GM10248 (cell line): ENCODE results near the gene PKHD1.

Experiments used
- CTCF ChIA-PET: fragments of 300-600 bp; sonication (Branson Sonifier 250); formaldehyde crosslinking; extraction: SDS; loops from one replicate; lab custom pipeline; 2021; ENCODE audit warnings: antibody characterized with exemption; lab: Yijun Ruan, JAX
- POLR2A ChIA-PET: fragments of 350-650 bp; sonication (Branson Sonifier 250); formaldehyde crosslinking; extraction: SDS; loops from one replicate; lab custom pipeline; 2020; ENCODE audit warnings: antibody characterized with exemption; lab: Yijun Ruan, JAX
- DNase-seq: peaks from one replicate; pipeline ENCODE4 v3.0.0; 2012; ENCODE audit errors: extremely low spot score
- CTCF ChIP-seq: IDR thresholded peaks from 2 replicates; pipeline ENCODE4 v1.5.1; 2012; ENCODE audit warnings: mild to moderate bottlenecking, low read depth; ENCODE audit errors: extremely low read depth, missing control alignments, control extremely low read depth

PKHD1 gene

GRCh38 chr6:51743999-51744398, 343.4 kb downstream of the PKHD1 start:
- DNase-seq = no peak
- TF ChIP-seq CTCF = no peak
- CTCF ChIA-PET = interaction anchor here (1.0 to 2.7 kb wide), 2 partner anchors 10 to 23 kb away, joined by 4 to 8 read pairs; no protein-coding TSS in a partner anchor
- POLR2A ChIA-PET = no interaction called here

- CTCF ChIA-PET = interaction anchor here (1.3 kb wide), 1 partner anchor 88 kb away, joined by 3 read pairs; no protein-coding TSS in a partner anchor
- POLR2A ChIA-PET = no interaction called here
- no peak for TF ChIP-seq CTCF
- DNase-seq = no peak
Measured at GRCh38 chr6:51740658-51741057, 346.8 kb downstream of the PKHD1 start.

- ChIA-PET POLR2A (no interaction called here), CTCF (interaction anchor here (1.6 kb wide), 1 partner anchor 12 kb away, joined by 6 read pairs; no protein-coding TSS in a partner anchor)
- no peak for TF ChIP-seq CTCF
- DNase-seq = no peak
Measured at GRCh38 chr6:51738614-51739013, 348.8 kb downstream of the PKHD1 start.

GRCh38 chr6:51737580-51738360, 349.6 kb downstream of the PKHD1 start:
- ChIA-PET CTCF (interaction anchor here (1.3 to 2.2 kb wide), 3 partner anchors 13 to 16 kb away, joined by 3 to 10 read pairs (median 6); no protein-coding TSS in a partner anchor), POLR2A (no interaction called here)
- TF ChIP-seq CTCF = no peak
- DNase-seq = no peak

GRCh38 chr6:51725155-51725554, 362.3 kb downstream of the PKHD1 start:
- DNase-seq = no peak
- ChIA-PET POLR2A (no interaction called here), CTCF (no interaction called here)
- TF ChIP-seq CTCF = no peak

GRCh38 chr6:51720327-51720726, 367.1 kb downstream of the PKHD1 start:
- ChIA-PET POLR2A (no interaction called here), CTCF (interaction anchor here (1.3 kb wide), 1 partner anchor 26 kb away, joined by 3 read pairs; no protein-coding TSS in a partner anchor)
- no peak for TF ChIP-seq CTCF
- DNase-seq = no peak
